Keratinocyte (primary cell): ENCODE measurements around the gene PSMG2. TPM values are rescaled to one million over a fixed set of nuclear protein-coding genes. Genes with fewer than 3 reads are reported as not detected.

Source experiments
- DNase-seq: peaks from one replicate; pipeline ENCODE4 v3.0.0-alpha.2; 2011; ENCODE audit warnings: low read depth, missing footprints, low spot score
- FAIRE-seq: peaks from 2 replicates; lab custom pipeline; 2011; peaks lifted over from hg19 to GRCh38; lab: Jason Lieb, UNC
- H2AFZ ChIP-seq: 2 replicates; pipeline ENCODE4 v1.6.0; 2012; ENCODE audit warnings: low read length, control low read depth, inconsistent platforms; ENCODE audit not compliant: control insufficient read depth
- H3K27ac ChIP-seq: 2 replicates; pipeline ENCODE4 v1.5.1; 2011; ENCODE audit warnings: low read length; ENCODE audit not compliant: control insufficient read depth, insufficient read depth
- H3K27me3 ChIP-seq: 3 replicates; pipeline ENCODE4 v1.6.0; 2011; ENCODE audit warnings: low read length; ENCODE audit not compliant: control insufficient read depth, insufficient read depth; ENCODE audit errors: extremely low read depth
- H3K36me3 ChIP-seq, 2 experiments: 2 replicates in 1 of 2; 3 replicates in 1 of 2; pipeline ENCODE4 v1.5.1; 2011; ENCODE audit warnings: low read length in 2 of 2, mild to moderate bottlenecking in 1 of 2; ENCODE audit not compliant: control insufficient read depth in 2 of 2, insufficient read depth in 2 of 2; ENCODE audit errors: extremely low read depth in 1 of 2
- H3K4me1 ChIP-seq: 3 replicates; pipeline ENCODE4 v1.5.1; 2011; ENCODE audit warnings: low read length; ENCODE audit not compliant: control insufficient read depth, insufficient read depth; ENCODE audit errors: extremely low read depth
- H3K4me2 ChIP-seq: 3 replicates; pipeline ENCODE4 v1.6.0; 2011; ENCODE audit warnings: low read depth, low read length; ENCODE audit not compliant: control insufficient read depth, insufficient read depth; ENCODE audit errors: extremely low read depth
- H3K4me3 ChIP-seq, 3 experiments: fragments of 200-600 bp in 1 of 3; sonication (generic) in 1 of 3; 2 replicates in 2 of 3; 3 replicates in 1 of 3; pipeline ENCODE4 v1.5.1; 2011 to 2016; ENCODE audit warnings: low read length in 3 of 3, mild to moderate bottlenecking in 3 of 3, control low read depth in 2 of 3, inconsistent platforms in 1 of 3, low read depth in 1 of 3, mixed read lengths in 1 of 3, mixed run types in 1 of 3, moderate library complexity in 1 of 3; ENCODE audit not compliant: control insufficient read depth in 2 of 3, insufficient read depth in 2 of 3; ENCODE audit errors: extremely low read depth in 1 of 3
- H3K79me2 ChIP-seq: 2 replicates; pipeline ENCODE4 v1.6.0; 2012; ENCODE audit warnings: low read length; ENCODE audit not compliant: control insufficient read depth, insufficient read depth
- H3K9ac ChIP-seq: 3 replicates; pipeline ENCODE4 v1.6.0; 2011; ENCODE audit warnings: low read length; ENCODE audit not compliant: control insufficient read depth, insufficient read depth; ENCODE audit errors: extremely low read depth
- H3K9me1 ChIP-seq: 3 replicates; pipeline ENCODE4 v1.6.0; 2011; ENCODE audit warnings: low read length; ENCODE audit not compliant: control insufficient read depth, insufficient read depth; ENCODE audit errors: extremely low read depth
- H3K9me3 ChIP-seq: 2 replicates; pipeline ENCODE4 v1.5.1; 2012; ENCODE audit warnings: low read depth, low read length; ENCODE audit not compliant: control insufficient read depth
- H4K20me1 ChIP-seq: 3 replicates; pipeline ENCODE4 v1.6.0; 2011; ENCODE audit warnings: low read length; ENCODE audit not compliant: control insufficient read depth, insufficient read depth; ENCODE audit errors: extremely low read depth
- EZH2 ChIP-seq: IDR thresholded peaks from one replicate; pipeline ENCODE4 v1.6.1; 2012; ENCODE audit warnings: inconsistent platforms, mild to moderate bottlenecking, low read length, moderate library complexity
- dilution Hi-C: fragments of 300-500 bp; cut with MboI; formaldehyde crosslinking; loops from one replicate; pipeline ENCODE4 v1.7.0; 2020; ENCODE audit warnings: low sequenced_read_pairs; ENCODE audit not compliant: extremely low pct_ligation_motif_present
- polyA plus RNA-seq, 5 experiments: library from polyadenylated mRNA; depleted of rRNA in 3 of 5; stranded (reverse) in 3 of 5; stranded (forward) in 1 of 5; unstranded in 1 of 5; fragments of >200 nt; gene quantifications; 1 replicate in 1 of 5; 2 replicates in 3 of 5; 3 replicates in 1 of 5; pipeline versions ENCODE4 v1.2.1 to v1.2.3, GENCODE V29; 2011 to 2012; ENCODE audit warnings: missing spikeins in 2 of 5, low read depth in 1 of 5, low replicate concordance in 1 of 5
- TF ChIP-seq, protein P1 (sequence below), 3 experiments: IDR thresholded peaks in 1 of 3; conservative IDR thresholded peaks in 1 of 3; optimal IDR thresholded peaks in 1 of 3; 2 replicates in 2 of 3; 3 replicates in 1 of 3; pipeline versions ENCODE3 to v1.5.1; 2011; ENCODE audit warnings: low read length in 3 of 3, mild to moderate bottlenecking in 3 of 3, moderate library complexity in 2 of 3, control low read depth in 1 of 3, inconsistent platforms in 1 of 3; ENCODE audit not compliant: insufficient read depth in 2 of 3; ENCODE audit errors: extremely low read depth in 1 of 3

PSMG2 gene
- polyA plus RNA-seq, 1 donor (not counting 4 experiments of a cell fraction or from before 2014, with no cell fraction given), result 69.3 TPM

DNA sequence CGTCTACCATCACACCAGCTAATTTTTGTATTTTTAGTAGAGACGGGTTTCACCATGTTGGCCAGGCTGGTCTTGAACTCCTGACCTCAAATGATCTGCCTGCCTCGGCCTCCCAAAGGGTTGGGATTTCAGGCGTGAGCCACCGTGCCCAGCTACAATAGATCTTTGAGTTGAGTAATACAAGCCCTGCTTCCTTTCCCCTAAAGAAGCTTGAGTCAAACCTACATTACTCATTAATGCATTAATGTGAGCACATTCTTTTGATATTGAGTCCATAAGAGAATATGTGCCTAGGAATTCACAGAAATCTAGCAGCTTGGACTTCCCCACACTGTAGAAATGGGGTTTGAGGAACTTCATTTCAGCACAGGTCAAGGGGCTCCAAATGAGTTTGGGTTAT, 39.6 kb downstream of the PSMG2 start:
- FAIRE-seq (peak; percentile 84), DNase-seq (peak; percentile 86)
- peak overlapping the region; percentile 86 for H3K27ac ChIP-seq

DNA sequence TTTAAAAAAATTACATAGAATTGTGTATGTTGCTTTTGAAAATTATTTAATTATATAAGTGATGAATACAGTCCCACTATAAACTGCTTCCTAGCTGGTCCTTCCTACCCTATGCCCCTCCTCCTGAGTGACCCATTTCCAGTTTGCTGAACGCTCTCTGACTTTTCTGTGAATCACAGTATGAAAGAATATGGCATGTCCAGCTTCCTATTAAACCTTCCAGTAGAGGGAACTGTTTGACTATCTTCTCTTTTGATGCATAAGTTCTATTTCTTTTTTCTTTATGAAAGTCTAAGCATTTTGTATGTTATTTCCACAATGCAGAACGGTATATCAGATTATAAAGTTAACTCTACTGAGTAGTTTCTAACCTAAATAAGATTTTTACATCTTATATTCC, 41.3 kb downstream of the PSMG2 start:
- H4K20me1 ChIP-seq, result no peaks in the 10 kb centered on the region
- no peak for TF ChIP-seq EZH2
- TF ChIP-seq, protein P1, sequence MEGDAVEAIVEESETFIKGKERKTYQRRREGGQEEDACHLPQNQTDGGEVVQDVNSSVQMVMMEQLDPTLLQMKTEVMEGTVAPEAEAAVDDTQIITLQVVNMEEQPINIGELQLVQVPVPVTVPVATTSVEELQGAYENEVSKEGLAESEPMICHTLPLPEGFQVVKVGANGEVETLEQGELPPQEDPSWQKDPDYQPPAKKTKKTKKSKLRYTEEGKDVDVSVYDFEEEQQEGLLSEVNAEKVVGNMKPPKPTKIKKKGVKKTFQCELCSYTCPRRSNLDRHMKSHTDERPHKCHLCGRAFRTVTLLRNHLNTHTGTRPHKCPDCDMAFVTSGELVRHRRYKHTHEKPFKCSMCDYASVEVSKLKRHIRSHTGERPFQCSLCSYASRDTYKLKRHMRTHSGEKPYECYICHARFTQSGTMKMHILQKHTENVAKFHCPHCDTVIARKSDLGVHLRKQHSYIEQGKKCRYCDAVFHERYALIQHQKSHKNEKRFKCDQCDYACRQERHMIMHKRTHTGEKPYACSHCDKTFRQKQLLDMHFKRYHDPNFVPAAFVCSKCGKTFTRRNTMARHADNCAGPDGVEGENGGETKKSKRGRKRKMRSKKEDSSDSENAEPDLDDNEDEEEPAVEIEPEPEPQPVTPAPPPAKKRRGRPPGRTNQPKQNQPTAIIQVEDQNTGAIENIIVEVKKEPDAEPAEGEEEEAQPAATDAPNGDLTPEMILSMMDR (optimal IDR thresholded peaks at IDR 0.05 in 1 of 3, IDR thresholded peaks at IDR 0.05 in 1 of 3, conservative IDR thresholded peaks at IDR 0.05 in 1 of 3; ENCODE audit: extremely low read depth in 1 of 3, insufficient read depth in 2 of 3, low read length in 3 of 3), result peak; percentile 16 to 60 (median 47)
- no peaks in the 10 kb centered on the region for H3K9me3 ChIP-seq
- DNase-seq (no peak), FAIRE-seq (peak; percentile 48)
- H3K4me2 ChIP-seq, result no peak overlapping the region
- no peak overlapping the region for H3K27ac ChIP-seq
- H3K27me3 ChIP-seq, result no peaks in the 10 kb centered on the region
- H2AFZ ChIP-seq, result no peak overlapping the region
- H3K79me2 ChIP-seq, result no peaks in the 10 kb centered on the region
- H3K4me3 ChIP-seq, result no peak overlapping the region
- H3K9ac ChIP-seq, result no peak overlapping the region
- H3K4me1 ChIP-seq, result peaks cover 32% of the 10 kb centered on the region
- H3K9me1 ChIP-seq, result no peaks in the 10 kb centered on the region
- dilution Hi-C loops, result loop anchor here (25.0 kb wide), 1 partner anchor 168 kb away; no protein-coding TSS in a partner anchor
- H3K36me3 ChIP-seq, result no peaks in the 10 kb centered on the region

More for the DNA sequence above, 39.6 kb downstream of the PSMG2 start:
- H3K4me2 ChIP-seq, result peak overlapping the region; percentile 27
- H3K36me3 ChIP-seq, result no peaks in the 10 kb centered on the region
- H3K4me3 ChIP-seq, result no peak overlapping the region
- dilution Hi-C loops, result loop anchor here (25.0 kb wide), 1 partner anchor 170 kb away; no protein-coding TSS in a partner anchor
- no peaks in the 10 kb centered on the region for H3K9me3 ChIP-seq
- no peak overlapping the region for H2AFZ ChIP-seq
- TF ChIP-seq, protein P1 (optimal IDR thresholded peaks at IDR 0.05 in 1 of 3, IDR thresholded peaks at IDR 0.05 in 1 of 3, conservative IDR thresholded peaks at IDR 0.05 in 1 of 3; ENCODE audit: extremely low read depth in 1 of 3, insufficient read depth in 2 of 3, low read length in 3 of 3), result no peak
- TF ChIP-seq EZH2, result no peak
- no peaks in the 10 kb centered on the region for H3K79me2 ChIP-seq
- no peaks in the 10 kb centered on the region for H3K27me3 ChIP-seq
- H3K4me1 ChIP-seq, result peaks cover 32% of the 10 kb centered on the region
- no peaks in the 10 kb centered on the region for H3K9me1 ChIP-seq
- no peaks in the 10 kb centered on the region for H4K20me1 ChIP-seq
- H3K9ac ChIP-seq, result no peak overlapping the region
